HG03045 (cell line): Measurements from ENCODE around the gene CLDN34.
A peak's percentile ranks its signal among the peaks of the same experiment; 100 is the strongest.

Source experiments
- ATAC-seq: cut with Tn5 transposase; IDR thresholded peaks from one replicate; pipeline ENCODE4 v1.9.1; 2021; ENCODE audit warnings: mild to moderate bottlenecking, moderate library complexity; ENCODE audit not compliant: unreplicated experiment

Gene CLDN34

DNA sequence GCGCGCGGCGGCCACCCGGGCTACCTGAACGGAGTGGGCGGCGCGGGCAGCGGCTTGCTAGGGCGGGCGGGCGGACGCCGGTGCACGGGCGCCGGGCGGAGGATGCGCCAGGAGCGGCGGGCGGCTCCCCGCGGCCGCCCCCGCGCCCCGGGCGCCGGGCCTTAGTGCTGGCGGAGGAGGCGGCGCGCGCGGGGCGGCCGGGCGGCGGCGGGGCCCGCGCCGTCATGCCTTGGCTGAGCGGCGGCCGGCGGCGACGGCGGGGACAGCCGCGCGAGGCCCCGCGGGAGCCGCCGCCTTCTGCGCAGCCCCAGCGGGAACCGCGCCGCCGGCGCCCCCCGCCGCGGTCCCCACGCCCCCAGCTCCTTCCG is 48.2 kb downstream of the CLDN34 start:
- peak; percentile 14 for ATAC-seq

DNA sequence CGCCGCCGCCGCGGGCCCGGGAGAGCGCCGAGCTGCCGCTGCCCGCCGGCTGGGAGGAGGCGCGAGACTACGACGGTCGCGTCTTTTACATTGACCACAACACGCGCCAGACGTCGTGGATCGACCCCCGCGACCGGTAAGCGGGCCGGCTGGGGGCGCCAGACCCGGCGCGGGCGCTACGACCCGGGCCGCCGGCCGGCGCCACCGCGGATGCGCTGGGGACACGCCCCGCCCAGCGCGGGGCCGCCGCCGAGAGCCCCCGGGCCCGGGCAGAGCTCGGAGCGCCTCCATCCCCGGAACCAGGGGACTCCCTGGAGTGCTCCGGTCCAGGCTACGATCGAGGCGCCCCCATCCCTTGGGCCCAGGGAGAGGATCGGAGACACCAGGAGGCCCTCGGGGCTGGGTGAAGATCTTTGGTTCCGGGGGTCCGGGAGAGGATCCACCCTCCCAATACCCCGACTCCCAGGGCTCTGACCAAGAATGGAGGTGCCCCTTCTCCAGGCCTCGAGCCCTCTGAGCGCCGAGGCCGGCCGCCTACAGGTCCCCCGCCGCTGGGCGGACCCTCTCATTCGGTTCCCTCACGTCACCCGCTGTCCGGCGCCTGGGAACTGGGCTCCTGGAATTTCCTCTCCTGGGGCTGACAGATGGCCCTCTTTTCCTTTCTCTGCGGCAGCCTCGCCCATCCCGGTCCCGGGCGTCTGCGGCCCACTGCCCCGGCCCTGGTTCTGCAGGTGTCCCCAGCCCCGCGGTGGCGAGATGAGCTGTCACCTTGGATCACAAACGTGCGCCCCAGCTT is 48.8 kb downstream of the CLDN34 start:
- peak; percentile 3 for ATAC-seq

DNA sequence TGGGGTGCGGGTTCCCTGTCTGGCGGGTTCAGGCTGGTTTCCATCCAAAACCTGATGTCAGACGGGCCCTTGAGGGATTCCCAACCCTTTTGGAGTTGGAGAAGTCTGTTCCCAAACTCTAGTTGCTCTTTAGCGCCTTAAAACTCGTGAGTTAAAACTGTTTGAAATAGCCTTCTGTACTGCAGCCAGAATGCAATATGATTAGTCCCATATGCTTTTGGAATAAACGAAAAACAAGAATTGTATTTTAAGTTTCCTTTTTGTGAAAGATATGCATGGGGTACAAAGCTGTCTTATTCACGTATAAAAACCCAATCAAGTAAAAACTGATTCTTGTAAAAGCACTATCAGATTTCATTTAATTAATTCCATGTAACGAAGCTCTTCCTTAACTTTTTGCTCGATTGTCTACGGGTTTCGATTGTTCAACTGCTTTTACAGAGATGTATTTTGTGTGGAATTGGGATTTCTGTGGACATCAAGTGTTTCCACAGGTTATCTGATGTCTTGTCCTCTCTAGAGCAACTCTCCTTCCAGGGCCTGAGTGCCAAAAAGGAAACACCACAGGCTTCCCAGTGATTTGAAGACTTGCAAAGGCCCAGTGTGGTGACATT is 49.5 kb downstream of the CLDN34 start:
- ATAC-seq: no peak

GRCh38 chrX:10017872-10018271 is 50.7 kb downstream of the CLDN34 start:
- ATAC-seq: no peak
